ENCODE measurements around the gene TMED1. TPM values are rescaled to one million over a fixed set of nuclear protein-coding genes. Genes with fewer than 3 reads are reported as not detected.

TMED1 gene, protein sequence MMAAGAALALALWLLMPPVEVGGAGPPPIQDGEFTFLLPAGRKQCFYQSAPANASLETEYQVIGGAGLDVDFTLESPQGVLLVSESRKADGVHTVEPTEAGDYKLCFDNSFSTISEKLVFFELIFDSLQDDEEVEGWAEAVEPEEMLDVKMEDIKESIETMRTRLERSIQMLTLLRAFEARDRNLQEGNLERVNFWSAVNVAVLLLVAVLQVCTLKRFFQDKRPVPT
- 76.4 and 84.9 TPM in 2 replicates for total RNA-seq

DNA sequence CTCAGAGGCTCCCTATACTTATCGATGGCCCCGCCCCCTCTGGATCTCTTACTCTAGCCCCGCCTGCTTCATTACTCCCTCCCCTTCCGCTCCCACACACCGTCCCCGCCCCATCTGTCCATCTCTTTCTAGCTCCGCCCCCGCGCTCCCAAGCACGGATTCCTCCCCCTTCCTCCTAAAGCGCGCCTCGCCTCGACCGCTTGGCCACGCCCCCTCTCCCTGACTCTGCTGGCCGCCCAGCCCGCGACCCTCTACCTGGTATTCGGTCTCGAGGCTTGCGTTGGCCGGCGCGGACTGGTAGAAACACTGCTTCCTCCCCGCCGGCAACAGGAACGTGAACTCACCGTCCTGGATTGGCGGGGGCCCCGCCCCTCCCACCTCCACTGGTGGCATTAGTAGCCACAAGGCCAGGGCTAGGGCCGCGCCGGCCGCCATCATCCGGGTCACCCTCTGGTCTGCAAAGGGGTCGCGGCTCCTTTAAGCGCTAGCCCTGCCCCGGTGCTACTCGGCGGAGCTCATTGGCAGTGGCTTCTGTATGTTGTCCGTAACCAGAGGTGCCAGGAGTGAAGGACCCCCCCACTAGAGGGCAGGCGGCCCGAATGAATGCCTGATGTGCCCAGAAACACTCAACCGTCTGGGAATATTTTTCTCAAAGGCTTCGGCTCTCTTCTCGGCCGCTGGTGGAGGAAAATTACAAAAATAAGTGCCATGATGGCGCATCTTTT lies at the start of gene TMED1:
TMED1 (minus strand) TSS at position 459 of the 725 bp plus-strand sequence; CDS start at position 438, 21 bp downstream.

DNA sequence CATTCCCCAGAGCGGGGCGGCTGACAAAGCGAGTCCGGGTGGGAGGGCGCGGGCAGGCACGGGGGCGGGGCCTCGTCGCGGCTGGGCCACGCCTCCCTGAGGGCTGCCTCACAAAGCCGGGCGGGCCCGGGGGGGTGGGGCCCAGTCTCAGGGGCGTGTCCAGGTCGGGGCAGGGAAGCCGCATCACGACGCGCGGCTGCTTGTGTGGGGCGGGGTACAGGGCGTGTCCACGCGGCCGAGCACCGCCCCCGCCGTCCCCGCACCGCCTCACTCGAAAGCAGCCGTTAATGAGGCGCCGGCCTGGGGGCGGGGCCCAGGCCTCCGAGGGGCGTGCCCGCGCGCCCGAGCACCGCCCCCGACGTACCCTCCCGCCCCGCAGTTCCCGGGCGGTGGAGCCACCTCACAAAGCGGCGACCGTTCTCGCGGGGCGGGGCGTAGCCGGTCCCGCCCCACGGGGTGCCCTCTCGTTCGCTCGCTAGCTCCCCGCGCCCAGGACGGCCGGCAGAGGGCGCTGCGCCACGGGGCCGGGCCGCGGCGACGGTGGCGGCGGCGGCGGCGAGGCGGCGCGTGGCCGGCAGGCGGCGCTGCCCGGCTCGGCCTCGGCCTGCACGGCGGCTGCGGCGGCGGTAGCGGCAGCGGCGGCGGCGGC lies 35.1 kb upstream of the TMED1 start, which contains the start of gene CARM1:
CARM1 (plus strand) TSS at position 599 of the 649 bp plus-strand sequence. CDS start 150 bp downstream, outside the sequence.

DNA sequence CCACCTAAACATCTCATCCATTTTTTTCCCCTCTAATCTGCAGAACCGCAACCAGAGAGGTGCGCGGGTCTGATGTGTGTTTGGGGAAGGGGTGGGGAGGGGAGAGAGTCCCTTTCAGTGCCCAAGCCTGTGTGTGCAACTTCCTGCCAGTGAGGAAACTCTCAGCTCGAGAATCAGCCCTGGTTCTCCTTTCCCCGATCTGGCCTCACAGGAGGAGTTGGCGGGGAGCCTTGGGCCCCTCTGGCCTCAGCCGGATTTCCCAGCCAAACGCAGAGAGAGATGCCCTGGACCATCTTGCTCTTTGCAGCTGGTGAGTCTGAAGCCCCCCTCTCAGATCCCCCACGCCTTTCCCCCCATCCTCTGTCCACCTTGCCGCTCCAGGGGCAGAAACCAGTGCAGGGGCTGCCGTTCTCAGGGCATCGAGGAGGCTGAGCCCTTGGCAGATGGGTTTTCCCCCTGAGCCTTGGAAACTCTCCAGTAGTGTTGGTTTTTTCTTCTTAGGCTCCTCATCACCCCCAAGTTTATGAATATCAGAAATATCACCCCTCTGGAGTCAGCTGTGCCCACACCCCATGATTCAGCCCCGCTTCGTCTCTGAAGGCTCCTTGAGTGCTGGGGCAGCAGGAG lies 12.3 kb upstream of the TMED1 start, which contains the start of gene C19orf38:
C19orf38 (plus strand) TSS at position 186 of the 627 bp plus-strand sequence; CDS start at position 280, 94 bp downstream.

Other genes with a start within 250 kb of the TMED1 start
- gene AP1M2, start 248.9 kb downstream of the TMED1 start, total RNA-seq, result 5.3 and 14.4 TPM in 2 replicates
- gene SLC44A2, start 210.7 kb downstream of the TMED1 start, total RNA-seq, result 103 and 109 TPM in 2 replicates
- gene ILF3, start 181.9 kb downstream of the TMED1 start, total RNA-seq, result 122 and 134 TPM in 2 replicates
- gene QTRT1, start 134.8 kb downstream of the TMED1 start, total RNA-seq, result 37.2 and 42.0 TPM in 2 replicates
- 59.5 and 62.0 TPM in 2 replicates for gene DNM2, start 118.1 kb downstream of the TMED1 start, total RNA-seq
- gene C19orf38, start 12.2 kb upstream of the TMED1 start, total RNA-seq, result not detected in 2 replicates
- 38.5 and 46.4 TPM in 2 replicates for gene CARM1, start 35.3 kb upstream of the TMED1 start, total RNA-seq
- 103 and 105 TPM in 2 replicates for gene YIPF2, start 92.4 kb upstream of the TMED1 start, total RNA-seq
- gene TIMM29, start 92.6 kb upstream of the TMED1 start, total RNA-seq, result 40.2 and 47.3 TPM in 2 replicates
- gene SMARCA4, start 124.8 kb upstream of the TMED1 start, total RNA-seq, result 64.2 and 109 TPM in 2 replicates